H1 (cell line): ENCODE measurements around the gene GALNT2. TPM values are rescaled to one million over a fixed set of nuclear protein-coding genes. Genes with fewer than 3 reads are reported as not detected.

Experiments used
- CTCF ChIA-PET: fragments of 300-600 bp; sonication (Branson Sonifier 250); formaldehyde crosslinking; loops from one replicate; lab custom pipeline; 2021; ENCODE audit not compliant: partially characterized antibody; lab: Charles Lee
- POLR2A ChIA-PET: fragments of 300-600 bp; sonication (Branson Sonifier 250); formaldehyde crosslinking; loops from one replicate; lab custom pipeline; 2021; ENCODE audit warnings: inconsistent platforms; ENCODE audit not compliant: partially characterized antibody; lab: Charles Lee
- DNase-seq, 2 experiments: peaks; one replicate each; pipeline versions ENCODE4 v3.0.0 to v3.0.0-alpha.2; 2010 to 2022; ENCODE audit warnings: low spot score in 2 of 2, low read depth in 1 of 2, mixed read lengths in 1 of 2
- FAIRE-seq: peaks from 2 replicates; lab custom pipeline; 2011; peaks lifted over from hg19 to GRCh38; lab: Jason Lieb, UNC
- H2AFZ ChIP-seq: 2 replicates; pipeline ENCODE4 v1.8.1; 2012; ENCODE audit warnings: low read length, inconsistent platforms
- H2AK5ac ChIP-seq: 2 replicates; pipeline ENCODE4 v1.6.1; 2013; ENCODE audit warnings: low read depth, low read length
- H2BK120ac ChIP-seq: replicated peaks from 2 replicates; pipeline ENCODE3; 2013; ENCODE audit warnings: low read depth, low read length, inconsistent platforms
- H2BK12ac ChIP-seq: 2 replicates; pipeline ENCODE4 v1.6.1; 2013; ENCODE audit warnings: low read depth, low read length
- H2BK15ac ChIP-seq: 2 replicates; pipeline ENCODE4 v1.6.1; 2013; ENCODE audit warnings: low read length
- H2BK20ac ChIP-seq: 2 replicates; pipeline ENCODE4 v1.6.1; 2013; ENCODE audit warnings: low read length
- H2BK5ac ChIP-seq: 2 replicates; pipeline ENCODE4 v1.6.1; 2013; ENCODE audit warnings: low read depth, low read length
- H3K14ac ChIP-seq: 2 replicates; pipeline ENCODE4 v1.6.1; 2013; ENCODE audit warnings: inconsistent platforms; ENCODE audit not compliant: insufficient read length
- H3K18ac ChIP-seq: 2 replicates; pipeline ENCODE4 v1.6.1; 2013; ENCODE audit warnings: low read length; ENCODE audit errors: extremely low read depth
- H3K23ac ChIP-seq: 2 replicates; pipeline ENCODE4 v1.6.1; 2013; ENCODE audit warnings: inconsistent platforms; ENCODE audit not compliant: insufficient read length
- H3K23me2 ChIP-seq: 2 replicates; pipeline ENCODE4 v1.6.1; 2013; ENCODE audit warnings: low read depth, low read length
- H3K27ac ChIP-seq: 2 replicates; pipeline ENCODE4 v1.6.1; 2011; ENCODE audit warnings: low read depth, low read length, inconsistent platforms
- H3K27me3 ChIP-seq, 4 experiments: replicated peaks in 1 of 4; 1 replicate in 1 of 4; 2 replicates in 3 of 4; pipeline versions ENCODE4 v1.6.1 to v1.8.1; 2011 to 2013; ENCODE audit warnings: low read length in 3 of 4, mild to moderate bottlenecking in 3 of 4, inconsistent platforms in 2 of 4, mixed read lengths in 2 of 4, moderate library complexity in 1 of 4; ENCODE audit not compliant: control insufficient read depth in 3 of 4, insufficient read depth in 3 of 4; ENCODE audit errors: extremely low read depth in 1 of 4
- H3K36me3 ChIP-seq, 4 experiments: 2 replicates each; pipeline versions ENCODE4 v1.6.1 to v1.8.1; 2011 to 2013; ENCODE audit warnings: mild to moderate bottlenecking in 4 of 4, low read length in 3 of 4, moderate library complexity in 2 of 4, control low read depth in 1 of 4, inconsistent platforms in 1 of 4; ENCODE audit not compliant: insufficient read depth in 4 of 4, control insufficient read depth in 2 of 4
- H3K4ac ChIP-seq: replicated peaks from 2 replicates; pipeline ENCODE3; 2013; ENCODE audit warnings: low read length, low read depth, mixed read lengths, inconsistent platforms; ENCODE audit not compliant: insufficient read length
- H3K4me1 ChIP-seq, 4 experiments: replicated peaks in 1 of 4; 1 replicate in 1 of 4; 2 replicates in 3 of 4; pipeline versions ENCODE4 v1.6.1 to v1.8.1; 2011 to 2013; ENCODE audit warnings: low read length in 3 of 4, inconsistent platforms in 2 of 4, mixed read lengths in 1 of 4; ENCODE audit not compliant: insufficient read depth in 4 of 4, control insufficient read depth in 3 of 4
- H3K4me2 ChIP-seq, 2 experiments: 2 replicates each; pipeline versions ENCODE4 v1.6.1 to v1.8.1; 2011 to 2013; ENCODE audit warnings: low read depth in 2 of 2, low read length in 2 of 2, control low read depth in 1 of 2, inconsistent platforms in 1 of 2, mild to moderate bottlenecking in 1 of 2; ENCODE audit not compliant: insufficient read depth in 1 of 2
- H3K4me3 ChIP-seq, 4 experiments: fragments of 200-600, 300-600 bp in 1 of 4; sonication (generic), shearing (Covaris generic), sonication (Bioruptor Twin) in 1 of 4; 2 replicates each; pipeline versions ENCODE4 v1.5.1 to v1.8.1; 2011 to 2016; ENCODE audit warnings: low read length in 4 of 4, low read depth in 3 of 4, control low read depth in 2 of 4, inconsistent platforms in 2 of 4, mild to moderate bottlenecking in 2 of 4, mixed read lengths in 1 of 4, moderate library complexity in 1 of 4; ENCODE audit not compliant: insufficient read depth in 2 of 4; ENCODE audit errors: extremely low read depth in 1 of 4
- H3K56ac ChIP-seq: replicated peaks from 2 replicates; pipeline ENCODE3; 2013; ENCODE audit warnings: low read depth, mild to moderate bottlenecking, mixed read lengths, low read length, inconsistent platforms; ENCODE audit not compliant: insufficient read length
- H3K79me1 ChIP-seq: 2 replicates; pipeline ENCODE4 v1.6.1; 2013; ENCODE audit warnings: low read depth, low read length, control low read depth
- H3K79me2 ChIP-seq, 2 experiments: 2 replicates each; pipeline versions ENCODE4 v1.6.1 to v1.8.1; 2012 to 2013; ENCODE audit warnings: low read length in 2 of 2, mild to moderate bottlenecking in 2 of 2, inconsistent platforms in 1 of 2; ENCODE audit not compliant: insufficient read depth in 2 of 2, control insufficient read depth in 1 of 2
- H3K9ac ChIP-seq, 4 experiments: replicated peaks in 1 of 4; 1 replicate in 1 of 4; 2 replicates in 3 of 4; pipeline versions ENCODE4 v1.6.1 to v1.8.1; 2011 to 2013; ENCODE audit warnings: low read depth in 3 of 4, low read length in 3 of 4, control low read depth in 2 of 4, mild to moderate bottlenecking in 2 of 4, moderate library complexity in 2 of 4, inconsistent platforms in 1 of 4; ENCODE audit errors: extremely low read depth in 1 of 4
- H3K9me3 ChIP-seq, 2 experiments: 2 replicates each; pipeline versions ENCODE4 v1.6.1 to v1.8.1; 2012 to 2013; ENCODE audit warnings: mild to moderate bottlenecking in 2 of 2, moderate library complexity in 2 of 2, control low read depth in 1 of 2, inconsistent platforms in 1 of 2, low read depth in 1 of 2, low read length in 1 of 2, mixed read lengths in 1 of 2; ENCODE audit not compliant: insufficient read depth in 2 of 2
- H4K20me1 ChIP-seq, 2 experiments: replicated peaks in 1 of 2; 2 replicates each; pipeline versions ENCODE3 to v1.8.1; 2011 to 2013; ENCODE audit warnings: inconsistent platforms in 2 of 2, low read length in 2 of 2, mild to moderate bottlenecking in 1 of 2; ENCODE audit not compliant: insufficient read depth in 2 of 2, control insufficient read depth in 1 of 2
- H4K5ac ChIP-seq: 2 replicates; pipeline ENCODE4 v1.6.1; 2013; ENCODE audit warnings: low read length, low read depth, mixed read lengths, inconsistent platforms; ENCODE audit not compliant: insufficient read length
- H4K8ac ChIP-seq: 2 replicates; pipeline ENCODE4 v1.8.0; 2013; ENCODE audit warnings: mild to moderate bottlenecking, moderate library complexity, low read length, inconsistent platforms; ENCODE audit not compliant: insufficient read depth; ENCODE audit errors: extremely low read depth
- H4K91ac ChIP-seq: replicated peaks from 2 replicates; pipeline ENCODE3; 2013; ENCODE audit warnings: low read length, mixed read lengths, inconsistent platforms; ENCODE audit not compliant: insufficient read length
- CBX5 ChIP-seq: fragments of 300-800, 300-1000 bp; sonication (generic); IDR thresholded peaks from 2 replicates; pipeline ENCODE4 v1.7.1; 2016; ENCODE audit warnings: antibody characterized with exemption, low read length, low read depth
- EGR1 ChIP-seq: IDR thresholded peaks from 2 replicates; pipeline ENCODE4 v1.6.1; 2011; ENCODE audit warnings: low read depth, low read length, borderline replicate concordance
- TAF1 ChIP-seq: IDR thresholded peaks from 2 replicates; pipeline ENCODE4 v1.6.1; 2011; ENCODE audit warnings: mild to moderate bottlenecking, low read depth, low read length
- USF2 ChIP-seq: IDR thresholded peaks from 2 replicates; pipeline ENCODE4 v1.6.1; 2011; ENCODE audit warnings: low read length, improper control_type of control experiment
- WGBS, 2 experiments: shearing (Covaris generic) in 1 of 2; methylation state at CpG; one replicate each; pipeline versions ENCODE4 v1.1.6 to v1.1.7; 2013 to 2015; ENCODE audit warnings: low lambda C conversion rate in 2 of 2, mixed read lengths in 2 of 2, inconsistent platforms in 1 of 2, low coverage in 1 of 2, missing lambda C conversion rate in 1 of 2; ENCODE audit not compliant: insufficient replicate concordance in 2 of 2, insufficient coverage in 1 of 2, insufficient read length in 1 of 2; ENCODE audit errors: extremely low coverage in 1 of 2, missing lambda C conversion rate in 1 of 2; 5-methylcytosine and 5-hydroxymethylcytosine counted together
- polyA plus RNA-seq, 7 experiments: library from polyadenylated mRNA; depleted of rRNA in 3 of 7; stranded (reverse) in 5 of 7; unstranded in 2 of 7; fragments of >200 nt in 5 of 7; fragments of 200-250 nt in 2 of 7; gene quantifications; 1 replicate in 5 of 7; 2 replicates in 1 of 7; 4 replicates in 1 of 7; pipeline versions ENCODE4 v1.2.1 to v1.2.3, GENCODE V29; 2011 to 2013; ENCODE audit warnings: missing spikeins in 2 of 7, mixed read lengths in 2 of 7
- total RNA-seq: library from RNA; stranded (reverse); fragmentation: NEBNext Ultra II Directional; extraction: Animal tissue kit (Norgen Biotek cat#: 25700); gene quantifications from 2 replicates; pipeline ENCODE4 v1.2.1, GENCODE V29; 2021

The GALNT2 gene
- total and polyA plus RNA-seq, 2 of the 8 experiments (the other 6 are each of a cell fraction or from before 2014, with no cell fraction given): 34.5 to 75.3 TPM

- DNase-seq (no peak), FAIRE-seq (no peak)
- H3K79me2 ChIP-seq: no peaks in the 10 kb centered on the region; a peak in 1 of 4 replicates
- H3K4me1 ChIP-seq: peaks cover 0 to 3% (median 1%) of the 10 kb centered on the region in 4 experiments; a peak in 3 of 7 replicates
- CTCF ChIA-PET: interaction anchor here (0.6 to 4.2 kb wide), 5 partner anchors 14 to 86 kb away, joined by 3 to 19 read pairs (median 4); no protein-coding TSS in a partner anchor
- H3K79me1 ChIP-seq: peaks cover 5% of the 10 kb centered on the region
- no peak overlapping the region for H3K56ac ChIP-seq
- no peak overlapping the region for H2AK5ac ChIP-seq
- H3K27me3 ChIP-seq: no peaks in the 10 kb centered on the region
- no peak overlapping the region for H3K4ac ChIP-seq
- no peak overlapping the region for H4K8ac ChIP-seq
- WGBS, 2 experiments: 89% methylated on average over 9 of the region's 9 CpGs; no CpG with 5 or more reads in 1 of the 2 experiments
- H4K5ac ChIP-seq: no peak overlapping the region
- no peak overlapping the region for H2AFZ ChIP-seq
- no peak overlapping the region for H4K91ac ChIP-seq
- H4K20me1 ChIP-seq: no peaks in the 10 kb centered on the region
- H3K4me3 ChIP-seq: no peak overlapping the region
- H3K4me2 ChIP-seq: no peak overlapping the region
- no peak overlapping the region for H2BK120ac ChIP-seq
- no peak overlapping the region for H2BK15ac ChIP-seq
- no peak overlapping the region for H2BK20ac ChIP-seq
- no peak overlapping the region for H3K23ac ChIP-seq
- H3K9me3 ChIP-seq: no peaks in the 10 kb centered on the region
- POLR2A ChIA-PET: interaction anchor here (0.6 kb wide), 1 partner anchor 30 kb away, joined by 5 read pairs; no protein-coding TSS in a partner anchor
- H3K23me2 ChIP-seq: no peaks in the 10 kb centered on the region
- no peak overlapping the region for H2BK12ac ChIP-seq
- no peak overlapping the region for H3K27ac ChIP-seq
- H3K14ac ChIP-seq: no peak overlapping the region
- no peak overlapping the region for H3K18ac ChIP-seq
- no peak overlapping the region for H3K9ac ChIP-seq
- TF ChIP-seq CBX5: no peak
- no peak for TF ChIP-seq EGR1
- no peak for TF ChIP-seq USF2
- TF ChIP-seq TAF1: no peak
- no peak overlapping the region for H2BK5ac ChIP-seq
- peaks cover 2 to 10% (median 4%) of the 10 kb centered on the region in 4 experiments; a peak in 4 of 8 replicates for H3K36me3 ChIP-seq
Measured at GRCh38 chr1:230200276-230200675, 133.2 kb downstream of the GALNT2 start.
